HEK293 (cell line): ENCODE results near the gene MAN2A2.

Source experiments
- ZBTB1 ChIP-seq: fragments of 450-650 bp; formaldehyde crosslinking; IDR thresholded peaks from 2 replicates; pipeline ENCODE4 v1.5.1; 2016; ENCODE audit warnings: missing biosample characterization, missing genetic modification characterization
- ZNF214 ChIP-seq: fragments of 450-650 bp; formaldehyde crosslinking; IDR thresholded peaks from 2 replicates; pipeline ENCODE4 v1.5.1; 2017; ENCODE audit warnings: missing biosample characterization, mild to moderate bottlenecking, missing genetic modification characterization, borderline replicate concordance

- TF ChIP-seq ZNF214 (tag by site-specific recombination) (no peak), ZBTB1 (tag by site-specific recombination) (no peak)
Measured at GRCh38 chr15:90866800-90867199, 36.3 kb upstream of the MAN2A2 start.
